ENCODE measurements around the gene MRPL1.
"Not testable (repeated sequence)": the region's sequence is repeated elsewhere in the genome, so short reads cannot be mapped to it uniquely, and the experiment has no call there.

The MRPL1 gene

DNA sequence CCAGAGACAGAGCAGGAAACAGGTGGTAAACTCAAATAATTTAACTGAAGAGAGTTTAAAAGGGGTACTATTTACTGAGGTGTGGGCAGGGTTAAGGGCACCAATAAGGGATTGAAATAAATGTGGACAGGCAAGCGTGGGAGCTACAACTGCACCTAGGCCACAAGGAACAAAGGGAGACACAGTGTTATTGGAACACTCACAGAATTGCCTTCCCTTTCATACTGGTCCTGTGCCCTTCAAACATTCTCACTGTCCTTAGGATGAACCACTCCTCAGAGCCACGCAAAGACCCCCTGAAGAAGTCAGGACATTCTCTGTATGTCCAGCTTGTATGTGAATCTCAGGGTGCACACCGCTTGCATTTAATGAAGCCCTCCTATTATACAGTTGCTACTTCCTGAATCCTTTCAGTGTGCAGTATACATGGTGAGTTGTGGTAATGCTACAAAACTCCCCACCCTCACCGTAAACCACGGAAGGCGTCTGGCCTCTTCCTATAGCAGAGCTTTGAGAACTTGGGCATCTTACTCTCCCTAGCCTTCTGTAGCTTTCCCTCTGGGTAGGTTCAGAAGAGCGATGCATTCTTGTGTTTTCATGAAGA, 9.6 kb upstream of the MRPL1 start:
- no peak for DNase-seq

DNA sequence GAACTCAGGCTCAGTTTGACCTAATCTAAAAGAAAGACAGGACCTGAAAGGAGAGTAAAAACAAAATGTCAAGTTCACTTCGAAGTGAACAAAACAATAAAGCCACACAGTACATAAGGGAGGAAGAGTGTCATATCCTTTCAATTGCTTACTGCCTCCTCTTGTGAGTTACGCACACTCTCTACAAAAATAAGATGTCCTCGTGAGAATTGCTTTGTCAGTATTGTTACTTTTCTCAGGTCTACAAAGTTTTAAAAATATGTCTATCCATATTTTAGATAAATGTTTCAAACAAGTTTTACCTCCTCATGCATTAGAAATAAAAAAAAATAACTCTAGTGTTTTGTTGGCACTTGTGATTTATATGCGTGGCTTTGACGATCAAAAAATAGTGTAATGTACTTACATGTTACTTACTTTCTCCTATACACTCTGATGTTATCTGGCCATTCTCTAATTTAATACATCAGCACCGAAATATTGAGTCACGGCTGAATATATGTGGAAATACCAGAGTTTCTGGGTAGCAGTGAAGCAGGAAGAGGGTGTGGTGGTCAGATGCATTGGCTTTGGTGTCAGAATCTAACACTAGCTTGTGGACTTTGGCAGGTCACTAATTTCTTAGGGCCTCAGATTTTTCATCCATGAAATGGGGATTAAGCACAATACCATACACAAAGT, 8.1 kb upstream of the MRPL1 start:
- no peak for DNase-seq

DNA sequence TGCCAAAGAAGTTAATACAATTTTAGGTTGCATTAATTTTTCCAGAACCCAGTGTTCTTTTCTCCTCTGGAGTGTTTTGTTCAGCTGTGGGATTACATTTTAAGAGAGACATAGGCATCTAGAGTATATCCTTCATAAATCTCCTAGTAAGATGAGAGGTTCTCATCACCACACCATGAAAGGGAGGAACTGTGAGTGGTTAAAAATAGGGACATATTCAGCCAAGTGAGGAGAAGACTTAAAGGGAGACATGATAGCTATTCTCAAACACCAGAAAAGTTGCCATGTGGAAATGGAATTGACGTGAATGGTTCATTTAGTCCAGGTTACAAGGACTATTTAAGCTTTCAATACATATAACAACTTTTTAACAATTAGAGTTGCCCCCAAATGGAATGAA, 6.5 kb upstream of the MRPL1 start:
- no peak for DNase-seq

DNA sequence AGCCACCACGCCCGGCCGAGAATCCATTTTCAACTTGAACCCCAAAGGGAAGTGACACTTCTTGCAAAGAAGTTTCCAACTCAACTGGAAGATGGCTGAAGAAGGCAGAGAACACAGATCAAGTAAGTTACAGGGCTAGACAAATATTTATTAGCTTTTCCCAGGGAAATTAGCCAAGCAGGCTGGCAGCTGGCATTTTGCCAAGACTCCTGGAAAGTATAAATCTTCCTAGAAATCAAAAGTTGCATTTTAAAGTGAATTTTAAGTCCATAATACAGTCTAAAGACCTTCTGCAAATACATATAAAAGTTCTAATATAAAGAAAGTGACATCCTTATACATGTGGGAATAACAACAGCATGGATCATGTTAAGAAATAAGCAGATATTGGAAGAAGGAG, 3.4 kb upstream of the MRPL1 start:
- no peak for DNase-seq

DNA sequence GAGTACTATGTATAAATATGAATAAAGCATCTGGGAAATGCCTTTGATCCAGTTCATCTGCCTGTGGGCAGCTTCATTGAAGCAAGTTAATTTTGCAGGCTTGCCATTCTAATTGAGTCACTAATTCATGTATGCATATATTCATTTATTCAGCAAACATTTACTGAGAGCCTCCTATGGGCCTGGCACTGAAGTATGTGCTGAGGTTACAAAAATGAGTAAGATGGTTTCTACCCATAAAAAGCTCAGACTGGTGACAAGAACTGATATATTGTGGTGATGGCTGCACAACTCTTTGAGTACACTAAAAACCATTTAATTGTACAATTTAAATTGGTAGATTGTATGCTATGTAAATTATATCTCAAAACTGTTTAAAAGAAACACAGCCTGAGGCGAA, 1.1 kb upstream of the MRPL1 start:
- DNase-seq = no peak

DNA sequence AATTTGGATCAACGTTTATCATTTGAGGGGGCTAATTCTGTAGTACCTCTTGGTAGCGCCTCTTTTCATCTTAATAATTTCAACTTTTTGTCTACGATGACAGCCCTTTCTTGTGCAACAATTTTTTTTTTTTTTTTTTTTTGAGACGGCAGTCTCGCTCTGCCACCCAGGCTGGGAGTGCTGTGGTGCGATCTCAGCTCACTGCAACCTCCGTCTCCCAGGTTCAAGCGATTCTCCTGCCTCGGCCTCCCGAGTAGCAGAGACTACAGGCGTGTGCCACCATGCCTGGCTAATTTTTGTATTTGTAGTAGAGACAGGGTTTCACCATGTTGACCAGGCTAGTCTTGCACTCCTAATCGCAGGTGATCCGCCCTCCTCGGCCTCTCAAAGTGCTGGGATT, 711 bp downstream of the MRPL1 start:
- DNase-seq = not testable (repeated sequence)

DNA sequence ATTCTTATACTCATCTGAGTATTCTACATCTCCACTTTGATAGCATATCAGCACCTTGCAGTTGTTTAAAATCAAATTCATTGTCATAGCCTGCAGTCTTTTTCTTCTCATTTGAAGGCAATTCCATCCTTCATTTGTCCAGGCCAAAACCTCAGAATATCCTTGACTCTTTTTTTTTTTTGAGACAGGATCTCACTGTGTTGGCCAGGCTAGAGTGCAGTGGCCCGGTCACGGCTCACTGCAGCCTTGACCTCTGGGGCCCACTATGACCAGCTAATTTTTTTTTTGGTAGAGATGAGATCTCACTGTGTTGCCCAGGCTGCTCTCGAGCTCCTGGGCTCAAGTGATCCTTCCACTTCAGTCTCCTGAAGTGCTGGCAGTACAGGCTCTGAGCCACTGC, 2.6 kb downstream of the MRPL1 start:
- no peak for DNase-seq

DNA sequence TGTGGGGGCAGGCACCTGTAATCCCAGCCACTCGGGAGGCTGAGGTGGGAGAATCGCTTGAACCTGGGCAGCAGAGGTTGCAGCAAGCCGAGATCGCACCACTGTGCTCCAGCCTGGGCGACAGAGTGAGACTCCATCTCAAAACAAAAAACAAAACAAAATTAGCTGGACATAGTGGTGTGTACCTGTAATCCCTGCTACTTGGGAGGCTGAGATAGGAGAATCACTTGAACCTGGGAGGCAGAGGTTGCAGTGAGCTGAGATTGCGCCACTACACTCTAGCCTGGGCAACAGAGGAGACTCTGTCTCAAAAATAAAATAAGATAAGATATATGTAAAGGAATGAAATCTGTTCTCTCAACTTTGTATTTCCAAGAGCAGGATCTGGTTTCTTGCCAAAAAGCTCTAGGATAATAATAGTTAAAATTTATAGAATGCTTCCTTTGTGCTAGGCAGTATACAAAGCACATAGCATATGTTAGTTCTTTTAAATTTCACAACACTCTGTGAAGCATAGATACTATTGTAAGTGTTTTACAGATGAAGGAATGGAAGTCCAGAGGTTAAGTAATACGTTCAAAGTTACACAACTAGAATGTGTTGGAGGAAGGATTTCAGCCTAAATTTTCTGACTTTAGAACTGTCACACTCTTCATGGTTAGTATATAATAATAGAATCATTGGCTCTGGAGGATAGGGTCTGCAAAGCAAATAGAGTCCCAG, 10.3 kb downstream of the MRPL1 start:
- DNase-seq = no peak

DNA sequence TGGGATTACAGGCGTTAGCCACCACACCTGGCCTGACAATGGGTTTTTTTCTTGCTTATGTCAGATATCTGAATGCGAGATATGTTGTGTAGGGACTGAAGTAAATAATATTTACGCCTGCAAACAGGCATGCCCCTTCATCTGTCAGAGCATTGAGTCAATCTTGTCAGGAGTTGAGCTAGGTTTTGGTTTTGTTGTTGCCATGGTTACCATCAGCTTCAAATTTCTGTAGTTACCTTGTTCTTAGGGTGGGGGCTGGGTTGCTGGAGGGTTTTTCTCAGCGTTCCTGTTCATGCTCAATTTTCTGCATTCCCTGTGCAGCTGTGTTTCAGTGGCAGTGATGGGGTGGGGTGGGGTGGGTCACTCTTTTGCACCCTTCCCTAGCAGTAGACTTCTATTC, 14.5 kb downstream of the MRPL1 start:
- peak; percentile 0 for DNase-seq

DNA sequence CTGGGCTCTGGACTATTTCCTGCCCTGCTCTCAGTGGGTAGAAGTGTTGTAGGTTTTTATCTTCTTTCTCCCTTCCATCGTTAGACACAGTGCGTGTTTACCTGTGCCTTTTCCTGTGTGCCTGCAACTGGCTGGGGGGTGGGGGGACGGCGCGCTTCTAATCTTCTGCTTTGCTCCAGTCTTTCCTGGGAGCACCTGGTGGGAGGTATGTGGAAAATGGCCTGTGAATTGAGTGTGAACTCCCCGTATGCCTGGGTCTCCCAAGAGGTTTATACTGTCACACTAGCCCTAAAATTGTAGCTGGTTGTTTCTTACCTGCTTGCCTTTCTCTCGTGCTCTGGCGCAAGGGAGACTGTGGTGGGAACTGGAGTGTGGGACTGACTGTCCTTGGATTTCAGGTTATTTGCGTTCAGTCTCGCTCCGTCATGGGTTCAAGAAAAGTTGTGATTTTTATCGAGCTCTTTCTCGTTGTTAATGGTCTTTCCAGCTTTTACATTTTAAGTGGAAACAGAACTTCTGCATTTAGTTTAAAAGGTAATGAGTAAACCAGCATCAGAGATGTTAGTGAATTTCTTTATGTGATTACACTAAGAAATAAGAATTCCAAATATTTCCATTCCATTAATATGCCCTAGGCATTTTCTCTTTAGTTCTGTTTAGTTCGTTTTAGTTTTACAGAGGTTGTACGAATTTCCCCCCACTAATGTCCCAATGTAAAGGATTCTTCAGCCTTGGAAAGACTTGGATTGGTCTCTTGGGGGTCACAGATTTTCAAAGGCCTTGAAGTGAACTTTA, 15.3 kb downstream of the MRPL1 start:
- no peak for DNase-seq

DNA sequence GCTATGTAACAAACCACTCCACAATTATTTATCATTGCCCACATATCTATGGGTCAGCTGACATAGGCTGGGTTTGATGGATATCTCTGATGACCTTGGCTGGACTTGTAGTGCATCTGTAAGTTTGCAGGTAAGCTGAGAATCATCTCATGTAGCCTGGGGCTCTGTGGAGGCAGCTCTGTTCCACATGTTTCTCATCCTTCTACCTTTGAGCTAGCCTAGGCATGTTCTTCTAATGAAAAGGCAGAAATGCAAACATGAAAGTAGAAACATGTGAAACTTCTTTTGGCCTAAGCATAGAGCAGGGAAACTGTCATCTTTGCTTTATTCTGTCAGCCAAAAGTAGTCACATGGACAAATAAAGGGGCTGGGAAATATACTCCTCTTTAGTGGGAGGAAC, 18.2 kb downstream of the MRPL1 start:
- DNase-seq = no peak

DNA sequence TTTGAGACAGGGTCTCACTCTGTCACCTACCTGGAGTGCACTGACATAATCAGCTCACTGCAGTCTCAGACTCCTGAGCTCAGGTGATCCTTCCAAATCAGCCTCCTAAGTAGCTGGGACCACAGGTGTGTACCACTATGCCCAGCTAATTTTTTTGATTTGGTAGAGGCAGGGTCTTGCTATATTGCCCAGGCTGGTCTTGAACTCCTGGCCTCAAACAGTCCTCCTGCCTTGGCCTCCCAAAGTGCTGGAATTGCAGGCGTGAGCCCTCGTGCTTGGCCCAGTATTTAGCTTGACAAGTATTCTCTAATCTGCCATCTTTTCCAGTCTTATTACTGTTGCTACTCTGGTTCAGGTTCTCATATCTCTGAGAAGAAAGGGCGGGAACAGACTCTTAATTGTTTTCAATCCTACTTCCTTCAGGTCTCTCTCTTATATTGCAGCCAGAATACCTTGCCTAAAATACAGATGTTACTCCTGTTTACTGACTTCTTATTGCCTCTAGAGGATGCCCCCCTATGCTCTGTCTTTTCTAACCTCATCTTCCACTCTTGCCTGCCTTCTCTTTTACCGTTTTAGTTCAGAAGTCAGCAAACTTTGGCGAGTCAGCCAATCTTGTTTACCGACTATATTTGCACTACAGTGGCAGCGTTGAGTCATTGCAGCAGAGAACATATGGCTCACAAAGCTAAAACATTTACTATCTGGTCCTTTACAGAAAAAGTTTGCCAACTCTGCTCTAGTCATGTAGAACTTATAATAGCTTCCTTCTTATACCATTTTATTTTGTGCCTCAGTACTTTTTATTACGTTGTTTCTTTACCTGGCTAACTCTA, 19.0 kb downstream of the MRPL1 start:
- DNase-seq = no peak

DNA sequence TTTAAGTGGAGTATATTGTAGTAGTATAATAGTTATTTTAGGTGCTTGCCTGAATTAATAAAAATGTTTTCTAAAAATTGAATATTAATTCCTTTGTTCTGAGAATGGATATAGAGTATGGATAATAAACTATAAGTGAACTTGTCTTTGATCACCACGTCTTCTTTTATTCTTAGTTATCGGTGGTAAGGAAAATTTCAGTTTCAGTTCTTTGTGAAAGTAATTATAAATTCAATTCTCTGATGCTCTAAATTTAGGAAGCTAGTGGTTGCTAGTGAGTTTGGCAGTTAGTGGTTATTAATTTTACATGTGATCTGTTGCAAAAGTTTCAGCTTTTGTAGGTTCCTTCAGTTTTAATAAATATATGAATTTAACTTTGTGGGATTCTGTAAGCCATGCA, 30.8 kb downstream of the MRPL1 start:
- DNase-seq = no peak

DNA sequence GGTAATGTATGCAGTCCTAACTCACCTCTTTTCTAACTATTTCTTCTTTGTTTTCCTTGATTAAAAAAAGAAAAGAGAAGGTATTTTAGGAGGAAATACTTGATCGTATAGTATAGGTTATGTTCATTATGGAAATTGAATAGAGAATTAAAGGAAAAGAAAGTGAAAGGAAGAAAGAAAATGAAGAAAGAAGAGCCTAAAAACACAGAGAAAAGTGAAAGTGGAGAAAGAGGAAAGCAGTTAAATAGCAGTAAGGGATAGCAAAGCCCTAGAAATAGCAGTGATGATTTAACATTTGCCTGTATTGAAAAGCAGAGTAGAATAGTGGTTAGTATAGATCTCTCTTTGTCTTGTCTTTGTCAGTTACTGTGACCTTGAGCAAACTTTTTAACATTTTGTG, 37.0 kb downstream of the MRPL1 start:
- no peak for DNase-seq

DNA sequence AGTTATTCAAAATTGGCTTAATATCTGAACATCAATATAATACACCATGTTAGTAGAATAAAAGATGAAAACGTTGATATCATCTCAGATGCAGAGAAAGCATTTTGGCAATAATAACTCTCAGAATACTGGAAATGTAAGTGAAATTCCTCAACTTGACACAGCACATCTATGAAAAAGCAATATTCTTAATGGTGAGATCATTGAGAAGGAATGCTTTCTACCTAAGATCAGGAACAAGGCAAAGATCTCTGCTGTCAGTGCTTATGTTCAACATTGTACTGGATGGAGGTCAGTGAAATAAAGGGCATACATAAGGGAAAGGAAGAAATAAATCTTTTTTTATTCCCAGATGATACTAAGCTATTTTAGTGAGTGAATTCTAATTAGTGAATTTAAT, 40.6 kb downstream of the MRPL1 start:
- no peak for DNase-seq

DNA sequence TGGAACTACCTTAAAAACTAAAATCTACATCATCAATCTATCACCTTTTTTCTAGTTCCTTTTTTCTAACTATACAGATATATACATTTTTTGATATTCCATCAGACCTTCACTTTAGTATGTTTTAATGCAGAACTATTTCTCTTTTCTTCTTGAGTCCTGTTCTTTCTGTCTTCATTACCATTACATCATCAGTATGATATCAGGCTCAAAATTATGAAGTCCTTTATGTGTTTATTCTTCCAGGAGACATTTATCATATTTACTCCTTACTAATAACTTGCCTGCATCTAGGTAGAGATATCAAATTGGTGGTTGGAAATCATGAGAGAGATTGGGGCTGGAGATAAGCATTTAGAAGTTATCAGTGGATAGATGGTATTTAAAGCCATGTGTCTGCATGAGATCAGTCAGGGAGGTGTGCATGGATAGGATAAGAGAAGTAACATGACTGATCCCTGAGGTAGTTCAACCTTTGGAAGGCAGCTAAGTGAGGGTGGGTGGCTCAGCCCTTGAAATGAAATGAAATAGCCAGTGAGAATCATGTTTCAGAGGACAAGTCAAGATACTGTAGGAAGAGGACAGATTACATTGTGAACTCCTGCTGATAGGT, 43.1 kb downstream of the MRPL1 start:
- DNase-seq = no peak

DNA sequence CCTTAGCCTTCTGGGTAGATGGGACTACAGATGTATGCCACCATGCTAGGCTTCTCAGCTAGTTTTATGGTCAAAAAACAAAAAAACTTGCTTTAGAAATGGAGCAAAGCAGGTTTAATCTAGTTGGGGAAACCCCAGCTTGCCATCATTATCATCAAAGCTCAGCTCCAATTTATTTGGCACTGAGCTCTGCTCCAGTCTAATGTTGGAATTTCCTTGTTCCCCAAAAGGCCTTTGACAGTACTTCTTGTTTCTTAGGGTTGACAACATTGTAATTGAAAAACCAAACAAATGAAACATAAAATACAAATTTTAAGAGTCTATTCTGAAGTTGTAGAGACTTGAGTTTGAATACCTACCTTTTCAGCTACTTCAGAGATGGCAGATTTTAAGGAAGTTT, 48.0 kb downstream of the MRPL1 start:
- no peak for DNase-seq

DNA sequence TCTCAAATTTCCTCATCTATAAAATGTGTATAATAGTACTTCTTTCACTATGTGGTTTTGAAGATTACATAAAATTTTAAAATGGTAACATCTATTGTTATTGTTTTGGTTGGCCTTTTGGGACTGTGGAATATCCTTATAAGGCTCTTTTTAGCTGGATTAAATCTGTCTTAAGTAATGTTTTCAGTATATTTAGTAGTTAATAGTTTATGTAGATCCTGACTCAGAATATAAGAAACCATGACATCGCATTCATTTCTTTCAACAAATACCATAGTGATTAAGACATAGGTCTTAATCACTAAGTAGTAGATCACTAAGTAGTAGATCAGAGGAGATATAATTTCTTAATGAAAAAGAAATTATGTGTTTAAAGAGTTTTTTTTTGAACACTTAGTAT, 48.5 kb downstream of the MRPL1 start:
- no peak for DNase-seq

DNA sequence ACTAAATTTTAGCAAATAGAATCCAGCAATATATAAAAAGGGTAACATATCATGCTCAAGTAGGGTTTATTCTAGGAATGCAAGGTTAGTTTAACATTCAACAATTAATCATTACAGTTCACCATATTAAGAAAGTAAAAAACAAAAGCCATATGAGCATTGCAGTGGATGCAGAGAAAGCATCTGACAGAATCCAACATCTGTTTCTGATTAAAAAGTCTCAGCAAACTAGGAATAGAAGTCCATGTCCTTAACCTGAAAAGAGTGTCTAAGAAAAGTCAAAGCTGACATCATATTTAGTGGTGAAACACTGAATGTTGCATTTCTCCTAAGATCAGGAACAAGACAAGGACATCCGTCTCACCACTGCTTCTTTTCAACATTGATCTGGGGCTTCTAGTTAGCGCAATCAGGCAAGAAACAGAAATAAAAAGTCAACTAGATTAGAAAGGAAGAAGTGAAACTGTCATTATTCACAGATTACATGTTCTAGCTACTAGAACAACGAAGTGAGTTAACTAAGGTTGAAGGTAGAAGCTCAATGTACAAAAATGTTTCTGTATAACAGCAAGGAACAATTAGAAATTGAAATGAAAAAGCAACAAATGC, 49.3 kb downstream of the MRPL1 start:
- no peak for DNase-seq

DNA sequence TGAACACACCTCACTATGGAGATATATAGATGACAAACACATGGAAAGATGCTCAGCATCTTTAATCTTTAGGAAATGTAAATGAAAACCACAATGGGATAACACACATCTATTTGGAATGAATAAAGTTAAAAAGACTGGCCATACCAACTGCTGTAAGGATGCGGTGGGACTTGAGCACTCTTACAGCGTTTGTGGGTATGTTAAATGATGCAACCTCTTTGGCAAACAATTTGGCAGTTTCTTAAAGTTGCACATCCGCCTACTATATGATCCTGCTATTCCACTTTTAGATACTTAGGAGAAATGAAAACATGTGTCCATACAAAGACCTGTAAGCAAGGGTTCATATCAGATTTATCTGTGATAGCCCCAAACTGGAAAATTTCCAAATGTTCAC, 50.7 kb downstream of the MRPL1 start:
- DNase-seq = no peak

DNA sequence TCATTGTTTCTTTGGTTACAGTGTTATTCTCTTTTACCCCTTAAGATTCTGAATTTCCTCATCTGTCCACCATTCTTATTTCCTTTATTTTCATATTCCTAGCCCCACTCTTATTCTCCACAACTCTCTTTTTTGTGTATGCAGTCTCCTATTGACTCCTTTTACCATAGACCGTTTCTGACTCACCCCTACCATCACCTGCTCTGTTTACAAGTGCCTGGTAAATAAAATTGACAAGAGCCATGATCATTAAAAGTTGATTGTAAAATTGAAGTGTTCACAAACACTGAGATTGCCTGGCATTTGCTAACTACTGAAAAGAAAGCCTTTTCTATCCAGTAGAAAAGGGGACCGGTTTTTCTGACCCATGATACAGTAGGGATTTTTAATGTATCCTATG, 54.4 kb downstream of the MRPL1 start:
- no peak for DNase-seq

DNA sequence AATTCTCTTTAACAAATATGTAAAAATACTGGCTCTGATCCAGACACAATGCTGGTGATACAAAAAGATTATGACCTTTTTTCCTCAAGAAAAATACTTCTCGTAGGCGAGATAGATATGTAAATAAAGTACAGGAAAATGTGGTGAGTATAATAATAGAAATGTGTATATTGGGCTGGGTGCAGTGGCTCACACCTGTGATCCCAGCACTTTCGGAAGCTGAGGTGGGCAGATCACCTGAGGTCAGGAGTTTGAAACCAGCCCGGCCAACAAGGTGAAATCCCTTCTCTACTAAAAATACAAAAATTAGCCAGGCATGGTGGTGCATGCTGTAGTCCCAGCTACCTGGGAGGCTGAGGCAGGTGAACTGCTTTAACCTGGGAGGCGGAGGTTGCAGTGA, 55.0 kb downstream of the MRPL1 start:
- no peak for DNase-seq

All from NCI-H2227 treated with DMSO at 0.1 percent for 48 hours (cell line).